ACHN (cell line): ENCODE measurements around the gene MIDN.

ENCODE experiments used
- DNase-seq: peaks from one replicate; pipeline ENCODE4 v3.0.0-alpha.2; 2015
- in situ Hi-C: cut with HindIII; loops from 2 replicates; pipeline ENCODE4 v1.10.0; 2017; ENCODE audit warnings: low sequenced_read_pairs, low pct_ligation_motif_present, low pct_unique_long_range_greater_than_20kb

MIDN gene

GRCh38 chr19:1274081-1274851, 25.9 kb downstream of the MIDN start:
- no peak for DNase-seq
- in situ Hi-C loops, result no loop called here

DNA sequence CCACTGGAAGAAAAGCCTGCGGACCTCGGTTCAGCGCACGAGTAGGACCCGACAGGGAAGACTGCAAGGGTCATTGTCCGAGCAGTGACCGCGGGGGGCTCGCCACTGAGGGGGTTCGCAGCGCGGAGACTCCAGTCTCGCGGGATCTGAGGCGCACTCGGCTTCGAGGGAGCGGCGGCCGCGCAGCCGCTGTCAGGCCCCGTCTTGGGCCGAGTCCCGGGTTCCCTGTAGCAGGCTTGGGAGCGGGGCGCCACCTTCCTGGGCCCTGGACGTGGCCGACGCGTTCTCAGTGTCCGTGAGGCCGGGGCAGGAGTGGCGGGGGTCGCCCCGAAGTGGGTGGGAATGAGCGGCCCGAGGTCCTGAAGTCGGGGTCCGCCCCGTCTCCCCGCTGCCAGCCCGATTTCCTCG, 26.5 kb downstream of the MIDN start:
- no peak for DNase-seq
- in situ Hi-C loops, result no loop called here

GRCh38 chr19:1275260-1275975, 27.0 kb downstream of the MIDN start, which contains the start of gene FAM174C:
Gene FAM174C, plus strand, starts transcription at chr19:1275530. Its CDS starts 20 bp downstream, at chr19:1275550.
- in situ Hi-C loops, result no loop called here
- DNase-seq, result peak; percentile 94

- in situ Hi-C loops, result no loop called here
- DNase-seq, result no peak
Observed at GRCh38 chr19:1275976-1276627, 27.7 kb downstream of the MIDN start.

GRCh38 chr19:1276628-1277022, 28.2 kb downstream of the MIDN start:
- in situ Hi-C loops, result no loop called here
- no peak for DNase-seq

GRCh38 chr19:1277061-1277460, 28.7 kb downstream of the MIDN start:
- no peak for DNase-seq
- in situ Hi-C loops, result no loop called here

GRCh38 chr19:1278074-1278473, 29.7 kb downstream of the MIDN start:
- no peak for DNase-seq
- in situ Hi-C loops, result no loop called here

DNA sequence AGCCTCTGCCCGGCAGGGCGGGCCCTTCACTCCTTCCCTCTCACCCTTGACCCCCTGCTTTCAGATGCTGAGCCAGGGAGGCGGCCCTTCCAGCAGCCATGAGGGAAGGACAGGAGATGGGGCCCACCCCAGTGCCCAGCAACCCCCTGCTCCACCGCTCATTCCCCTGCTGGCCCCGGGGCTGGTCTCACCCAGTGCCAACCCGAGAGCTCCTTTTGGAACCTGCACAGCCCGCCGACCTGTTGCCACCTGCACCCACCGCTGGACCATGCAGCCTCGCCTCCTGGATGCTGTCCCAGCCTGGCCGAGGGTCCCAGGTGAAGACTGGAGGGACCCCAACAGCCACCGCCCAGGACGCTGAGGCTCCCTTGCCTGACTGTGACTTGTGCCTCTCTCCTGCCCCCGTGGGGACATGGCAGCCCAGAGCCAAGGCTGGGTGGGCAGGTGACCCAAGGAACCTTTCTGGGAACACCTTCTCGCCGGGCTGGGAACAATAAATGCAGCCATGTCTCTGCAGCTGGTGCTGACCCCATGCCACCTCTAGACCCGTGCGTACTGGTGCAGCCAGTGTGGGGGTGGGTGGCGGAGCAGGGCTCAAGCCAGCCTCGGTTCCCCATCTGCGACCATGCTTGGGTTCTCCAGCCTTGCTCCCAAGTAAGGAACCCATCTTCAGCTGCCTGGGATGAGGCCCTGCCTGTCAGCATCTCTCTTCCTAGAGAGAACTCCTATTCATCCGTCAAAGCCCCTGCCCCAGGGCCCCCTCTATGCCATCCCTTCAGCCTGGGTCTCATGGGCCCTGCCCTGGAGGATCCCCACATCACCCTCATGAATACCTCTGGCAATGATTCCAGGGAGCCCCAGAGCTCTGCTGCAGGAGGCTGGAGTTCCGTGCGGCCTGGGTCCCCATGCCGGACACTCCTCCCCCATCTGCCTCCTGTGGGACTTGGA, 30.6 kb downstream of the MIDN start:
- no peak for DNase-seq
- in situ Hi-C loops, result no loop called here

DNA sequence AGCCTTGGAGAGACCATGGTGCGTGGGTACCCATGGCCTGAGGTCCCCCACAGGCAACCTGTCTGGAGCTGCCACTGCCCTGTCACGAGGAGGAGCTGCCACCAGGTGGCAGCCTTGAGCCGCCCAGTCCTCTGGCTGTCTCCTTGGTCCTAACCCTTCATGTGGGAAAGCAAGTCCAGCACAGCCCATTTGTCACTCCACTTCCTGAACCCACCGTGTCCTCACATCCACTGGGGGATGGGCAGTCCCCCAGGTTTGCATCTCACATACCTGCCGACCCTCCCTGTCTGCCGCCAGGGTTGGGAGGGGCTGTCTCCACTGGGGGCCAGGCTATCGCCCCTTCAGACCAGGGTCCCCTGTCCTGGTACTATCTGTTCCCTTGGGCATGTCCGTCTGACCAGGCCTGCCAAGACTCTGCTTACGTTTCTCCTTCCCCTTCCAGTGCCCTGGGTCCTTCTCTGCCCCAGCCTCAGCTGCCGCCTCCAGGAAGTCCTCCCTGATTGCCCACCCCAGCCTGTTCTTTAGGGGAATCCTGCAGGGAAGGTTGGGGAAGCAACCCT, 31.5 kb downstream of the MIDN start:
- in situ Hi-C loops, result no loop called here
- peak; percentile 77 for DNase-seq

DNA sequence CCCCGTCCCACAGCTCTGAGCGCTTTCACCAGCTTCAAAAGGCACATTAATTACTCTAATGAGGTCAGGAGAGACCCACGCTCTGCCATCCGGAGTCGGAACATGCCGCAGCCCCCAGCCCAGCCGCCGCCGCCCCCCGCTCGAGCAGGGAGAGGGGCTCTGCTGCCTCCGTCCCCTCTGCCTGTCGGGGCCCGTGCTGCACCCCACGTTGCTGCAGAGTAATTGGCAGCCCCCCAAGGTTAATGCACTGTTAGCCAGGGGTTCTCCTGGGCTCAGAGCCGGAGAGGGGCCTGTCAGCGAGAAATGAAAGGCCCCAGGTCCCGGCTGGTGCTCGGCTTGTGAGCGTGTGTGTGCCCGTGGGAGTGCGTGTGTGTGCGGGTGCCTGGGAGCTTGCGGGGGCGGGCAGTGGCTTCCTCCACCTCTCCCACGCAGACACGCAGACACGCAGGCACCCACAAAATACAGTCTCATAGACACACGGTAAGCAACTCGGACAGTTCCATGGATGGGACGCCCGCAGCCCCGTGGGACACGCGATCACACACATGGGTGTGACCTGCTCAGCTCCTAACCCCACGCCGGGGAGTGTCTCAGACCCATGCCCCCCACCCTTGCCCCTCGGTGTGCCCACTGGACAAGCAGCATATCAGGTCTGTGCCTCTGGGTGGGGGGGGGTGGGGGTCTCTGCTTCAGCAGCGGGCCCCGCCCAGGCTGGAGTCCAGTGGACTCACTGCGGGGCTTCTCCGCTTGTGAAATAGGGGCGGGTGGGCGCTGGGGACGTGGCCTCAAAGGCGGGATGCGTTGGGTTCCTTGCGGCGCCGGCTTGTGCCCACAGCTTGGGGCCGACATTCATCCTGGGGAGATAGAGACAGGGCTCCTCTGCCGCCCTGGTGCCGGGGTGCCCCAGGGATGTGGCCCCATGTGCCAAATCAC, 32.5 kb downstream of the MIDN start:
- DNase-seq, result no peak
- in situ Hi-C loops, result no loop called here

GRCh38 chr19:1281569-1282287, 33.3 kb downstream of the MIDN start:
- no peak for DNase-seq
- in situ Hi-C loops, result no loop called here

DNA sequence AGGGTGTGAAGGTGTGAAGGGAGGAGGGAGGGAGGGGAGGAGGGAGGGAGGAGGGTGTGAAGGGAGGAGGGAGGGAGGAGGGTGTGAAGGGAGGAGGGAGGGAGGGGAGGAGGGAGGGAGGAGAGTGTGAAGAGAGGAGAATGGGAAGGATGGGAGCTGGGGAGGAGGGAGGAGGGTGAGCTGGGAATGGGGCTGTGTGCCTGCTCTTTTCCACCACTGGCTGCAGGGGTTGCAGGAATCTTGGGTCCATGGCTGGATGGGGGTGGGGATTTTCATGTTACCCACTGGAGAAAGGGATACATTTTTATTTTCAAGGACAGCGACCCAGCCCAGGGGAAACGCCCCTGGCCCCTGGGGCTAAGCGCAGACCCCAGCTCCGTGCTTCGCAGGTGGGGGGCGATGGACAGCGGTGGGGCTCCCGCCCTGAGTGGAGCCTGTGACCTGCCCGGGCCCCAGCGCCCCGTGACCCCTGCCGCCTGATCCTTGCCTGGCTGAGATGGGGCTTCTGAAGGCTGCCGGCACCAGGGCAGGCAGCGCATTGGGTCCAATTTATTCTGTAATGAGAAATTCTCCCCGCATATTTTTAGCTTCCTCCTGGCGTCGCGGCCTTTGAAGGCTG, 34.3 kb downstream of the MIDN start:
- in situ Hi-C loops, result no loop called here
- no peak for DNase-seq

GRCh38 chr19:1283207-1283916, 35.0 kb downstream of the MIDN start:
- in situ Hi-C loops, result no loop called here
- DNase-seq, result no peak

- no peak for DNase-seq
- in situ Hi-C loops, result no loop called here
Observed at GRCh38 chr19:1283917-1284292, 35.5 kb downstream of the MIDN start.

DNA sequence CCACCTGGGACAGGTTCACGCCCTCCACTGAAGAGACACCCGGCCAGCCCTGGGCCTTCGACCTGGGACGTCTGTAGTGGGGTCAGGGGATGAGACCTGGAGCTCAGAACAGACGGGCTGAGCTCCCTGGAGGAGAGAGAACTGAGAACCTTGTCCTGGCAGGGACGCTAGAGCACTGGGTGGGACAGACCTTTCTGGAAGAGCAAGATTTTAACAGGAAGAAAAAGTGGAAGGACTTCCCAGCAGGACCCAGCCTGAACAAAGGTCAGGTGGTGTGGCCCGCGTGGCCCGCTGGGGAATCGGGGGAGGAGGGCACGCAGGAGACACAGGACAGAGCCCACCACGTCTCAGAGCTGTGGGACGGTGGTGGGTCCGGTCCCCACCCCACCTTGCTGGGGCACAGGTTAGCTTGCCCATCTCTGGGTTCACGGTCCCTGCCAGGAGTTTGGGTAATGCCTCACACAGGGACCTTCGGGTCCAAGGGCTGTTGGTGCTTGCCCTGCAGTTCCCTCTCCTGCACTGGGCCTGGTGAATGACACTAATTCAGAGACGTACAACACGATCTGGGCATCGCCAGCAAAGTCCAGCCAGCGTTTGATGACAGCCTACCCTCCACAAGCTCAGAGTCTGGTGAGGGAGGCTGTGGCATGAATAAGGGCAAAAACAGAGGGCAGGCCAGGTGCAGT, 36.1 kb downstream of the MIDN start:
- in situ Hi-C loops, result no loop called here
- no peak for DNase-seq
